Ascending aorta (tissue), 2 donors: Measurements from ENCODE around the gene RALA. TPM values are rescaled to one million over a fixed set of nuclear protein-coding genes. Genes with fewer than 3 reads are reported as not detected.

ENCODE experiments used
- DNase-seq, 2 donors: peaks; one replicate each; pipeline ENCODE4 v3.0.0-alpha.2; 2019; ENCODE audit warnings: low spot score in 2 of 2
- H3K27ac ChIP-seq, 2 donors: fragments of 200-600 bp; sonication (generic); one replicate each; pipeline ENCODE4 v1.5.1; 2016 to 2017; ENCODE audit warnings: mild to moderate bottlenecking in 1 of 2
- H3K27me3 ChIP-seq: fragments of 200-600 bp; sonication (generic); one replicate; pipeline ENCODE4 v1.5.1; 2017
- H3K36me3 ChIP-seq, 2 donors: fragments of 200-600 bp; sonication (generic); one replicate each; pipeline ENCODE4 v1.5.1; 2016
- H3K4me1 ChIP-seq, 2 donors: fragments of 200-600 bp; sonication (generic); one replicate each; pipeline ENCODE4 v1.5.1; 2016 to 2017; ENCODE audit warnings: mild to moderate bottlenecking in 1 of 2
- H3K4me3 ChIP-seq, 2 donors: fragments of 200-600 bp; sonication (generic); one replicate each; pipeline ENCODE4 v1.5.1; 2016 to 2017; ENCODE audit warnings: mild to moderate bottlenecking in 1 of 2
- H3K9me3 ChIP-seq, 2 donors: fragments of 200-600 bp; sonication (generic); one replicate each; pipeline ENCODE4 v1.5.1; 2016
- intact Hi-C: fragments of 100-400 bp; cut with DNase I; formaldehyde crosslinking; loops from one replicate; pipeline ENCODE4 v1.15.1; 2023
- total RNA-seq: library from RNA; depleted of rRNA; stranded (reverse); fragments of >200 nt; gene quantifications from one replicate; pipeline ENCODE4 v1.1.0, GENCODE V29; 2016
- TF ChIP-seq, protein P1 (sequence below), 3 experiments: fragments of 200-600 bp in 2 of 3; fragments of 450-650 bp in 1 of 3; sonication (generic) in 2 of 3; IDR thresholded peaks; one replicate each; pipeline ENCODE4 v1.5.1; 2016 to 2019; ENCODE audit warnings: antibody characterized with exemption in 3 of 3, mild to moderate bottlenecking in 1 of 3, moderate library complexity in 1 of 3

RALA gene
- total RNA-seq, 1 donor from 2014 or later = 6.0 TPM

GRCh38 chr7:39650676-39651075, 27.3 kb downstream of the RALA start:
- intact Hi-C loops = no loop called here
- no peak overlapping the region for H3K27ac ChIP-seq
- no peaks in the 10 kb centered on the region for H3K9me3 ChIP-seq
- TF ChIP-seq, protein P1, sequence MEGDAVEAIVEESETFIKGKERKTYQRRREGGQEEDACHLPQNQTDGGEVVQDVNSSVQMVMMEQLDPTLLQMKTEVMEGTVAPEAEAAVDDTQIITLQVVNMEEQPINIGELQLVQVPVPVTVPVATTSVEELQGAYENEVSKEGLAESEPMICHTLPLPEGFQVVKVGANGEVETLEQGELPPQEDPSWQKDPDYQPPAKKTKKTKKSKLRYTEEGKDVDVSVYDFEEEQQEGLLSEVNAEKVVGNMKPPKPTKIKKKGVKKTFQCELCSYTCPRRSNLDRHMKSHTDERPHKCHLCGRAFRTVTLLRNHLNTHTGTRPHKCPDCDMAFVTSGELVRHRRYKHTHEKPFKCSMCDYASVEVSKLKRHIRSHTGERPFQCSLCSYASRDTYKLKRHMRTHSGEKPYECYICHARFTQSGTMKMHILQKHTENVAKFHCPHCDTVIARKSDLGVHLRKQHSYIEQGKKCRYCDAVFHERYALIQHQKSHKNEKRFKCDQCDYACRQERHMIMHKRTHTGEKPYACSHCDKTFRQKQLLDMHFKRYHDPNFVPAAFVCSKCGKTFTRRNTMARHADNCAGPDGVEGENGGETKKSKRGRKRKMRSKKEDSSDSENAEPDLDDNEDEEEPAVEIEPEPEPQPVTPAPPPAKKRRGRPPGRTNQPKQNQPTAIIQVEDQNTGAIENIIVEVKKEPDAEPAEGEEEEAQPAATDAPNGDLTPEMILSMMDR (IDR thresholded peaks at IDR 0.05) = no peak
- H3K4me1 ChIP-seq = peaks cover 0 to 2% of the 10 kb centered on the region in 2 donors
- no peaks in the 10 kb centered on the region for H3K27me3 ChIP-seq
- no peak overlapping the region for H3K4me3 ChIP-seq
- H3K36me3 ChIP-seq = no peaks in the 10 kb centered on the region
- peak in 1 of 2 donors; percentile 67 for DNase-seq

- intact Hi-C loops = no loop called here
- Histone ChIP-seq H3K4me1 (peaks cover 0 to 2% of the 10 kb centered on the region in 2 donors), H3K9me3 (no peaks in the 10 kb centered on the region), H3K4me3 (no peak overlapping the region), H3K36me3 (no peaks in the 10 kb centered on the region), H3K27ac (no peak overlapping the region), H3K27me3 (no peaks in the 10 kb centered on the region)
- TF ChIP-seq, protein P1 (IDR thresholded peaks at IDR 0.05) = no peak
- no peak for DNase-seq
Observed at GRCh38 chr7:39651265-39651664, 27.9 kb downstream of the RALA start.

GRCh38 chr7:39656415-39656814, 33.0 kb downstream of the RALA start:
- TF ChIP-seq, protein P1 (IDR thresholded peaks at IDR 0.05) = no peak

GRCh38 chr7:39659356-39660013, 36.1 kb downstream of the RALA start:
- Histone ChIP-seq H3K27me3 (no peaks in the 10 kb centered on the region), H3K4me1 (no peaks in the 10 kb centered on the region), H3K4me3 (no peak overlapping the region), H3K9me3 (no peaks in the 10 kb centered on the region), H3K36me3 (no peaks in the 10 kb centered on the region), H3K27ac (no peak overlapping the region)
- TF ChIP-seq, protein P1 (IDR thresholded peaks at IDR 0.05) = no peak
- no peak for DNase-seq
- intact Hi-C loops = no loop called here

More at GRCh38 chr7:39656415-39656814, 33.0 kb downstream of the RALA start:
- peaks cover 0 to under 1% of the 10 kb centered on the region in 2 donors for H3K4me1 ChIP-seq
- H3K27me3 ChIP-seq = no peaks in the 10 kb centered on the region
- H3K36me3 ChIP-seq = no peaks in the 10 kb centered on the region
- H3K4me3 ChIP-seq = no peak overlapping the region
- H3K27ac ChIP-seq = no peak overlapping the region
- H3K9me3 ChIP-seq = no peaks in the 10 kb centered on the region
- intact Hi-C loops = no loop called here
- DNase-seq = no peak

DNA sequence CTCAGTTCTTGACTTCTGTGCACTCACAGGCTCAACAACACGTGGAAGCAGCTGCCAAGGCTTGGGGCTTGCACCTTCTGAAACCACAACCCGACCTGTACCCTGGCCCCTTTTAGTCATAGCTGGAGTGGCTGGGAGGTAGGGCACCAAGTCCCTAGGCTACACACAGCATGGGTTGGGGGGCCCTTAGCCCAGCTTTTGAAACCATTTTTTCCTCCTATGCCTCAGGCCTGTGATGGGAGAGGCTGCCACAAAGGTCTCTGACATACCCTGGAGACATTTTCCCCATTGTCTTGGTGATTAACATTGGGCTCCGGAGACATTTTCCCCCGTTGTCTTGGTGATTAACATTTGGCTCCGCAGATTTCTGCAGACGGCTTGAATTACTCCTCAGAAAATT, 38.6 kb downstream of the RALA start:
- H3K27me3 ChIP-seq = no peaks in the 10 kb centered on the region
- H3K9me3 ChIP-seq = no peaks in the 10 kb centered on the region
- no peak overlapping the region for H3K27ac ChIP-seq
- TF ChIP-seq, protein P1 (IDR thresholded peaks at IDR 0.05) = no peak
- DNase-seq = no peak
- no peak overlapping the region for H3K4me3 ChIP-seq
- intact Hi-C loops = no loop called here
- no peaks in the 10 kb centered on the region for H3K36me3 ChIP-seq
- H3K4me1 ChIP-seq = no peaks in the 10 kb centered on the region
